Prostate gland (tissue), 2 donors: ENCODE data around the gene BAIAP2.

Experiments used
- POLR2A ChIP-seq: fragments of 450-650 bp; IDR thresholded peaks from one replicate; pipeline ENCODE4 v1.6.1; 2016; ENCODE audit warnings: antibody characterized with exemption, mild to moderate bottlenecking
- POLR2AphosphoS5 ChIP-seq: sonication (generic); formaldehyde crosslinking; IDR thresholded peaks from one replicate; pipeline ENCODE4 v1.6.1; 2017; ENCODE audit warnings: antibody characterized with exemption
- TF ChIP-seq, protein P1 (sequence below), 4 experiments: fragments of 200-600 bp in 2 of 4; fragments of 450-650 bp in 2 of 4; sonication (generic) in 2 of 4; IDR thresholded peaks; 1 replicate in 3 of 4; 2 replicates in 1 of 4; pipeline ENCODE4 v1.5.1; 2016 to 2019; ENCODE audit warnings: antibody characterized with exemption in 4 of 4, mild to moderate bottlenecking in 2 of 4, moderate library complexity in 2 of 4

DNA sequence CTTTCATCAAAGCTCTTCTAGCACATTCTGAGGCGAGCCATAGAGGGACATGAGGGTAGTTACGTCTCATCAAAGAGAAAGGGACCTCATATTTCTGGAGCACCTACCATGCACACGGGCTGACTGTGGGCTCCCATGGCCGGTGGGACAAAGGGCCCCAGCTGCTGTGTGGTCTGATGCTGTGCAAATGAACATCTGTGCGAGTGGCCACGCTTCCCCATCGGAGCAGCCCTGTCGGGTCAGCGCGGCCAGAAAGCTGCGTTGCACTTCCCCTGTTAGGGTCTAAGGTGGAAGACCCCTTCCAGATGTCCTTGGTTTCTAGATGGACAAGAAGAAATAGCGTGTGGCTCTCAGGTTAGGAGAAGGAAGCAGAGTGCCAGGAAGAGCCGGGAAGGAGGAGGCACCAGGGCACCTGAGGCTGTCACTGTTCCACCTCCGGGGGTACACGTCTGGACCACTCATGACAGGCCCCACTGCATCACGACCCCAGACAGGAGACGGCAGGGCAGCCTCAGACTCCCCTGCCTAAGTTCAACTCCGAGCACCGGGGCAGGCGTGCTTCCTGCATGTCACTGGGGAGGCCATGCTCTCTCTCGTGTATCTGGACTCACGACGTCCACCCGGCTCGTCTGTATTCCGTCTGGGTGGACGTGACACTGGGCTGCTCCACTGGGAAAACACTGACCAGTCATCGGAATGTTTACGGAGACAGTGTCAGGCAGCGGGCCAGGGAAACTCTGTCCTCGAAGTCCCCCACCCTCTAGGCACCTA, 8.5 kb upstream of the BAIAP2 start:
- TF ChIP-seq, protein P1, sequence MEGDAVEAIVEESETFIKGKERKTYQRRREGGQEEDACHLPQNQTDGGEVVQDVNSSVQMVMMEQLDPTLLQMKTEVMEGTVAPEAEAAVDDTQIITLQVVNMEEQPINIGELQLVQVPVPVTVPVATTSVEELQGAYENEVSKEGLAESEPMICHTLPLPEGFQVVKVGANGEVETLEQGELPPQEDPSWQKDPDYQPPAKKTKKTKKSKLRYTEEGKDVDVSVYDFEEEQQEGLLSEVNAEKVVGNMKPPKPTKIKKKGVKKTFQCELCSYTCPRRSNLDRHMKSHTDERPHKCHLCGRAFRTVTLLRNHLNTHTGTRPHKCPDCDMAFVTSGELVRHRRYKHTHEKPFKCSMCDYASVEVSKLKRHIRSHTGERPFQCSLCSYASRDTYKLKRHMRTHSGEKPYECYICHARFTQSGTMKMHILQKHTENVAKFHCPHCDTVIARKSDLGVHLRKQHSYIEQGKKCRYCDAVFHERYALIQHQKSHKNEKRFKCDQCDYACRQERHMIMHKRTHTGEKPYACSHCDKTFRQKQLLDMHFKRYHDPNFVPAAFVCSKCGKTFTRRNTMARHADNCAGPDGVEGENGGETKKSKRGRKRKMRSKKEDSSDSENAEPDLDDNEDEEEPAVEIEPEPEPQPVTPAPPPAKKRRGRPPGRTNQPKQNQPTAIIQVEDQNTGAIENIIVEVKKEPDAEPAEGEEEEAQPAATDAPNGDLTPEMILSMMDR (IDR thresholded peaks at IDR 0.05): no peak
- TF ChIP-seq POLR2A (no peak), POLR2AphosphoS5 (no peak)
